Measurements from ENCODE around the gene LRRN4CL.
"Not testable (repeated sequence)": the region's sequence is repeated elsewhere in the genome, so short reads cannot be mapped to it uniquely, and the experiment has no call there.

The LRRN4CL gene

GRCh38 chr11:62675415-62675814 is 13.9 kb downstream of the LRRN4CL start:
- not testable (repeated sequence) for DNase-seq

DNA sequence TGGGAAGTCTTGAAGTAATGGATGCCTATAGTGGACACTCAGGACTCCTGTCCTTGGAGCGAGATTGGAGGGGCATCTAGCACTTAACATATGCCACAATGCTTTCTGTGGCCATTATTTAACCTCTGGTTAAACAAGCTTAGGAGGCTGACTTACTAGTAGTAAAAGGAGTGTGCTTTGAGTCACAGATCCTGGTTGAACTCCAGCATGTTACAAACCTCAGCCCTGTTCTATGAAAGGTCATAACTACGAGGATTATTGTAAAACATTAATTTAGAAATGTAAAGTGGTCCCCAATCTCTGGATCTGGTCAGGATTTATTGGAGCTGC is 16.2 kb downstream of the LRRN4CL start:
- no peak for DNase-seq

GRCh38 chr11:62671608-62672389 is 17.5 kb downstream of the LRRN4CL start, which contains the start of the genes LBHD1 and UQCC3:
Gene LBHD1 (minus strand): TSS chr11:62672267. CDS start chr11:62670031, 2,236 bp downstream.
Gene UQCC3 (plus strand): TSS chr11:62671673. CDS start chr11:62671746, 73 bp downstream.
- DNase-seq: peak; percentile 89

GRCh38 chr11:62671236-62671607 is 18.1 kb downstream of the LRRN4CL start:
- DNase-seq: peak; percentile 80

DNA sequence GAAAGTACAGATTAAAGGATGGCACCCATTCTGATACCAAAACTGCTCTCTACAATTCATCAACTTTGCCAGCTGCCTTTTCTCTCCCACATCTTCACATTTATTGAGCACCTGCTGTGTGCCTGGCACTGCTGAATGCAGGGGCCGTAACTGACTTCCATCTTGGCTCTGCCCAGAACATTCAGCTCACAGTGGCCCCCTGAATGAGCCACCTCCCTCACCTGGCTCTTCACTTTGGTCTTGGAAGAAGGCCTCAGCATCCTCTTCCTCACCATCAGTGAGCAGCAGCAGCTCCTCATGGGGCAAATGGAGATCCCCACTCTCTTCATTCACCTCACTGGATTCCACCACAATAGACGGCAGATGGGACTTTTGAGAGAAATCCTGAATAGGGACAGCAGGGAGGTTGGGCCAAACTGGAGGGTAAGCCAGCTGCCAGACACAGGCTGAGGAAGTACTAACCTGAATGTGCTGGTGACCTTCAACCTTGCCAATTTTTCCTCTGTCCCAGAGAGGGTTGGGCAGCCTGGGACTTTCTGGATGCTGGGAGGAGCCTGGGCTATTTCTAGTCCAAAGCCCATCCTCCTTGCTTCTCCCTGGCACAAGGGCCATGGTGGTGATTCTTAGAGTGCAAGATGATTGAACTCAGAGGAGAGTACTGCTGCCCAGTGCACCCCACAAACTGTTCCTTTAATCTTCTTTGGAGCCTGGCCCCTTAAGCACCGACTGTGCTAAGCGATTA is 19.7 kb downstream of the LRRN4CL start:
- DNase-seq: no peak

DNA sequence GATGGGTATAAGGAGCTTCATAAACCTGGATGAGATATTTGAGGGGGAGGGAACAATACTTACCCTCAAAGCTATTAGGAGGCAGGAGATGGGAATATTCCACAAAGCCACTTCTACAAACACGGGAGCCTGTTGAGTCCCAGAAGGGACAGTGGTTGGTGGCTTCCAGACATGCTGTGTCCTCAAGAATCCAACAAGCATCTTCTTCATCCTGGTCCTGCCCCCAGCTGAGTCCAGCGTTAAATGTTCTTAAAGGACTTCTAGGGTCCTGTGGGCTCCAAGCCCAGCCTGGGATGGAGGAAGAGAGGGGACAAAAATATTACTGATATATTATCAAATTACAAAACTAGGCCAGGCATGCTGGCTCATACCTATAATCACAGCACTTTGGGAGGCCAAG is 21.9 kb downstream of the LRRN4CL start:
- no peak for DNase-seq

DNA sequence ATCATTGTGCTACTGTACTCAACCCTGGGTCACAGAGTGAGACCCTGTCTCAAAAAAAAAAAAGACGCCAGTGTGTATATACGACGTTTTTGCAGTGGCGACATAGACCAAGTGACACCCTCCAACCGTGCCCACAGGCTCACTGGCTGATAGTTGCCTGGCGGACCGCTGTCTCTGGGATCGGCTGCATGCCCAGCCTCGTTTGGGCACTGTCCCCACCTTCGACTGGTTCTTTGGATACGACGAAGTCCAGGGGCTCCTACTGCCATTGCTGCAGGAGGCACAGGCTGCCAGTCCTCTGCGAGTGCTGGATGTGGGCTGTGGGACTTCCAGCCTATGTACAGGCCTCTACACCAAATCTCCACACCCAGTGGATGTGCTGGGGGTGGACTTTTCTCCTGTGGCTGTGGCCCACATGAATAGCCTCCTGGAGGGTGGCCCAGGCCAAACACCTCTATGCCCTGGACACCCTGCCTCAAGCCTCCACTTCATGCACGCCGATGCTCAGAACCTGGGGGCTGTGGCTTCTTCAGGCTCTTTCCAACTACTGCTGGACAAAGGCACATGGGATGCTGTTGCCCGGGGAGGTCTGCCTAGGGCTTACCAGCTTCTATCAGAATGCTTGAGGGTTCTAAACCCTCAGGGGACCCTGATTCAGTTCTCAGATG is 22.9 kb downstream of the LRRN4CL start:
- no peak for DNase-seq

DNA sequence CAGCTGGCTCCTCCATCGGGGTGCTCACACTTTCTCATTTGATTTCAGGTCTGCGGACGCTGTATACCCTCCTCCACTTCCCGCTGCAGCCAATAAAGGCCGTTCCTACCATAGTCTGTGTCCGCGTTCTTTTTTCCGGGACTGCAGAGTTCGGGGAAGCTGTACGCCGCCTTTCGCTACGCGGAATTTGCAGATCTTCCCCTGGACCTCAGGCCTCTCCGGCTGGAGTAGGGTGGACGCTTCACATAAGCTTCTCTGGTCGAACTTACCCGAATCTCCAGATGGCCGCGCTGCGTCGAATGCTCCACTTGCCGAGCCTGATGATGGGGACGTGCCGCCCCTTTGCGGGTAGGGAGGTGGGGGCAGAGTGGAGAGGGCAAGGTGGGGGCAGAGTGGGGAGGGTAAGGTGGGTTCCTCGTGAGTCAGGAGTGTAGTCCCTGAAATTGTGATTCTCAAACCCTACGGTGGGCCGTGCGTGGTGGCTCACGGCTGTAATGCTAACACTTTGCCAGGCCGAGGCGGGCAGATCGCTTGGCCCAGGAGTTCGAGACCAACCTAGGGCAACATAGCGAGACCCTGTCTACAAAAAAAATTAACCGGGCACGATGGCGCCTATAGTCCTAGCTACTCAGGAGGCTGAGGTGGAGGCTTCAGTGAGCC is 23.6 kb downstream of the LRRN4CL start:
- peak; percentile 63 for DNase-seq

GRCh38 chr11:62665075-62665598 is 24.2 kb downstream of the LRRN4CL start, which contains the start of the genes C11orf98 and CSKMT:
Gene C11orf98 (minus strand): TSS chr11:62665210. CDS start chr11:62665169, 41 bp downstream.
Gene CSKMT (plus strand): TSS chr11:62665312. CDS start chr11:62665880, 568 bp downstream.
- peak; percentile 98 for DNase-seq

DNA sequence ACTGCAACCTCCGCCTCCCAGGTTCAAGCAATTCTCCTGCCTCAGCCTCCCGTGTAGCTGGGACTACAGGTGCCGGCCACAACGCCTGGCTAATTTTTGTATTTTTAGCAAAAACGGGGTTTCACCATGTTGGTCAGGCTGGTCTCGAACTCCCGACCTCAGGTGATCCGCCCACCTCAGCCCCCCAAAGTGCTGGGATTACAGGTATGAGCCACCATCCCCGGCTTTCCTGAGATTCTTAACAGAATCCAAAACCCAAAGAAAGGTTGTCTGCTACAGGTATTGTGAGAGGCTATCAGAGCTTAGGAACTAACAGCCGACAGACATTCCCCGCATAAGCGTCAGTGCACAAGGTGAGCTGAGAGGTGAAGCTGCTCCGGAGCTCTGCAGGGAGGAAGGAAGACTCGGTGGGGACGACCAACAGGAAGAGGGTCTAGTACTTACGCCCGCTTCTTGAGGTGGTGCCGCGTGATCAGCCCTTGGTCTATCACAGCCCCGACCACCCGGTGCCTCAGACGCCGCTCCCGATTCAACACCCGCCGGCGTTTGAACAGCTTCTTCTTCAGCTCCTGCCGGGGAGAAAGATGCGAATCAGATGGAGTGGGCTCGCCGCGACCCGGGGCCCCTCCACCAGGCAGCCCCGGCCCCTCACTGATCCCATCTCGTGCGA is 24.8 kb downstream of the LRRN4CL start:
- DNase-seq: peak; percentile 87

DNA sequence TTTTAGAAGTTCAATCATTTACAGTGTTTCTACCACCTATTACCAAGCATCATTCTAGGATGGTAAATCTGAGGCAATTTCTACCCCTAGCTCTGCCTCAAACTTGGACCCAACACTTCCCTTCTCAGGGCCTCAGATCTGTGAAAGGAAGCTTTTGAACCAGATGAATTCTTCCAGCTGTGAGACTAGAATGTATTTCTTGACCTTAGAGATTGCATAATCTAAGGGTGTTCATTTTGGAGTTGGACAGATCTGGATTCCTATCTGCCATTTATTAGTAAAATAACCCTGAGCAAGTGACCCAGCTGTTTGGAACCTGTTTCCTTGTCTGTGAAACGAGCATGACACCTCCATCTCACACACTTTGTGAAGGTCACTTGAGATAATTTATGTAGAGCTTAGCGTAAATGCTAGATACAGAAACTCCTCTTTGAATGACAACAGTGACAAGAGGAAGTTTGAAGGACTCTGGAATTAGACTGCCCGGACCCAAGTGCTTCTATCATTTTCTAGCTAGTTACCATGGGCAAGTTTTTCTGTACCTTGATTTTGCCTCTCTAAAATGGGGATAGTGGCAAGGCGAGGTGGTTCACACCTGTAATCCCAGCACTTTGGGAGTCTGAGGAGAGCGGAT is 32.4 kb downstream of the LRRN4CL start:
- no peak for DNase-seq

DNA sequence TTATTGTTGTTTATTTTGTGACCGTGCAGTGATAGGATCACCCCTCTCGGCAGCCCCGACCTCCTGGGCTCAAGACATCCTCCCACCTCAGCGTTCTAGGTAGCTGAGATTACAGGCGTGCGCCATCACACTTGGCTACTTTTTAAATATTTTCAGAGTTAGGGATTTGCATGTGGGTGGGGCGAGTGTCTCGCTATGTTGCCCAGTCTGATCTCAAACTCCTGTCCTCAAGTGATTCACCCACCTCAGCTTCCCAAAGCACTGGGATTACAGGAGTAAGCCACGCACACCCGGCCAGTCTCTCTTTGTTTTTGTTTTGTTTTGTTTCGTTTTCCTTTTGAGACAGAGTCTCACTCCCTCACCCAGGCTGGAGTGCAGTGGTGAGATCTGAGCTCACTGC is 35.0 kb downstream of the LRRN4CL start:
- no peak for DNase-seq

DNA sequence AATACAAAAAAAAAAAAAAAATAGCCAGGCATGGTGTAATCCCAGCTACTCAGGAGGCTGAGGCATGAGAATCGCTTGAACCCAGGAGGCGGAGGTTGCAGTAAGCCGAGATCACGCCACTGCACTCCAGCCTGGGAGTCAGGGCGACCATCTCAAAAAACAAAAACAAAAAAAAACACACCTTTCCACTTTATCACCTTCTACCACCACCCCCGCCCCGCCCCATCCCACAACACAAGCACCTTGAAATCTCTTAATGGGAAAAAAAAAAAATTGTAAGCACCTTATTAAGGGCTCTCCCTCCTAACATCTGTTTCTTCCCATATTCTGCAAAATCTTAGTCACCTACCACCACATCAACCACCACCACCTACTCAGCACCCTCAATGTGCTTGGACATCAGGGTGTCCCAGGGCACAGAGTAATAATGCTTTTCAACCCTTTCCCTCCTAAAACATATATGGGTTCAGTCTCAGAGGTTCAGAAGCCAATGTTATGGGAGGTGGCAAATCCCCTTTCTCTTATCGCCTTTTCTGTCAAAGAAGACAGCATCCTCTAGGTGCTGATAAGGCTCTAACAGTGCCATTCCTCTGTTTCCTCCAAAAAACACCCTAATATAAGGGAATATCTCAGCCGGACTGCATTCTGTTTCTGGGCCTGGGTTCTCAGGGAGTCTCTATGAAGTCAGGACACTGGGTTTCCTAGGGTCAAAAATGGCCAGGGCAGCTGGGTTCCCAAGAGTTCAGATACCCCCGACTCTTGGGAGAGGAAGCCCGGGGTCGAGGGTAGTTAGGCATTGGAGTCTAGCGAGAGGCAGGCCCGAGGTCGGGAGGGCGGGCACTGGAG is 36.9 kb downstream of the LRRN4CL start:
- DNase-seq: no peak

DNA sequence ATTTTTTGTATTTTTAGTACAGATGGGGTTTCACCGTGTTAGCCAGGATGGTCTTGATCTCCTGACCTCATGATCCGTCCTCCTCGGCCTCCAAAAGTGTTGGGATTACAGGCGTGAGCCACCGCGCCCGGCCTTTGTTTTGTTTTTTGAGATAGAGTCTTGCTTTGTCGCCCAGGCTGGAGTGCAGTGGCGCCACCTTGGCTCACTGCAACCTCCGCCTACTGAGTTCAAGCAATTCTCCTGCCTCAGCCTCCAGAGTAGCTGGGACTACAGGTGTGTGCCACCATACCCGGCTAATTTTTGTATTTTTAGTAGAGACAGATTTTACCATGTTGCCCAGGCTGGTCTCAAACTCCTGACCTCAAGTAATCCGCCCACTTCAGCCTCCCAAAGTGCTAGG is 39.0 kb downstream of the LRRN4CL start:
- not testable (repeated sequence) for DNase-seq

DNA sequence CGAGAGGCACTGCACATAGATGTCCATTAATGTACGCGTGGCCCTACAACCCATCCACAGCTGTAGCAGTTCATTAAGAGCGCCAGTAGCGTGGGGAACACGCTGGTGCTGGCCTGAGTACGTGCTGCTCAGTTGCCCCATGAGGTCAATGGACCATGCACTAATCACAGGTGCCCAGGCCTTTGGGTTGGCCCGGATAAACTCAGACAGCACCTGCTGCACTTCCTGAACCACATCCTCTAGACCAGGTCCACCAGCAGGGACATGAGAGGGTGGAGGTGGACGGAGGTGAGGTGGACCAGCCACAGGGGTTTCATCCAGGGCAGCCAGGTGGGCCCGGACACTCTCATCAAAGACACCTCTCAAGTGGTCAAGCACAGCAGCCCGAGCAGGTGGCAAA is 39.8 kb downstream of the LRRN4CL start:
- no peak for DNase-seq

GRCh38 chr11:62648967-62649364 is 40.4 kb downstream of the LRRN4CL start:
- no peak for DNase-seq

DNA sequence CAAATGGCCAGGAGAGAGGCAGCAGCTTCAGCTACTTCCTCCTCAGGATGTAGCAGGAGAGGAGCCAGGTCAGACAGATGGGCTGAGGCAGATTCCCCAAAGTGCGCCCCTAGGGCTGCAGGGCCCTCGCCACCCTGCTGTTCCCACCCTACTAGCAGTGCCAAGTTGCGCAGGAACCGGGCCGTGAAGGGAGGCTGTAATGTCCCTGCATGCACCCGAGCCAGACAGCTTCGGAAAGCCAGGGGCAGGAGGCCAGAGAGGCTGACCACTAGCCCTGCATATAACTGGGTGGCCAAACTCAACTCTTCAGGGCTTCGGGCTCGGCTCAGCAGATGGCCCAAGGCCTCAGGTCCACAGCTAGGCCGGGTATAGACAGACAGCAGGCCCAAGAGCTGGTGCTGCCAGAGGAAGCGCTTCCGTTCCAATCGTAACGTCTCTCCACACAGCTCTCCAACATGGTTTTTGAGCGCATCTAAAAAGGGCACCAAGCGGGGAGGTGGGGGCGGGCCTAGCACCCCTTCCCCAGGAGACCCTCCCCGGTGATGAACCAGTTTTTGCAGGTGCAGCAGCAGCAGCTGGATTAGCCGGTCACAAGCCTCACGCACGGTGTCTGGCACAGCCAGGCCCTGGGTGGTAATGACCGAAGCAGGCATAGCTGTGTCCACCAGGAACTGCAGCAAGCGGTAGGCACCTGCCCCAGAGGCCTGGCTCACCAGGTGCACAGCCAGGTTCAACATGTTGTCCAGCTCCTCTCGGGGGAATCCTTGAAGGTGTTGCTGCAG is 41.0 kb downstream of the LRRN4CL start:
- no peak for DNase-seq

- DNase-seq: no peak
Observed at GRCh38 chr11:62647609-62648005, 41.7 kb downstream of the LRRN4CL start.

DNA sequence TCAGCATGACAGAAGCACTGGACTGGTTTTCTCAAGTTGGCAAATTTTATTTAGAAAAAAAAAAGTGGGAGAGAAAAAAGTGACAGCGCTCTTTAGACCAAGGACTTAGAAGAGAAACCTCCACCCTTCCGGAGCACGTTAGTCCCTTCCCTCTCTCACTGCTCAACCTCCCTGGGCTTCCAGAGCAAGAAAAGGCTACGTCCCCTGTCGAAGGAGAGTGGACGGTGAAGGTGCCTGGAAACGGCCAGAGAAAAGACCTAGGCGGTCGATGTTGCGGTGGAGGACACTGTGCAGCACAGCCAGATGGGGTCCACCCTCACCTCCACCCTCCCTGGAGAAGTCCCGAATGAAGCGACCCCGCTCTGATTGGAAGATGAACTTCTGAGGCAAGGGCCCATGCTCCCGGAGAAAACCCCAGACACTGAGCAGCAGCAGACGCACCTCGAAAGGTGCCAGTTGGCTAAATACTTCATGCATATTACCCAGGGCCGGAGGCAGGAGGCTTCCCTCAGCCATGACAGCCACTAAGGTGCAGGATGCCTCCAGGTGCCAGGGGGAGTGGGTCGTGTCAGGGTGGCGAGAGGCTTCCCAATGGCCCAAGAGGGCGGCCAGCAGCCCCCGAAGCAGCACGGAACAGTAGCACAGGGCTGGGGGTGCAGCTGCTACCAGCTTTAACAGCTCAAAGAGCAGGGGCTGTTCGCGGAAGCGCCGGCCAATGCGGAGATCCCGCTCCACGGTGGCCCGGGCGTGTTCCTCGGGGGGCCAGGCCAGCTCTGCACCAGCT is 42.3 kb downstream of the LRRN4CL start:
- DNase-seq: no peak
